LNCaP clone FGC (cell line): Measurements from ENCODE around the gene SMAD3.

Experiments used
- DNase-seq: peaks from one replicate; pipeline ENCODE4 v3.0.0-alpha.2; 2011; ENCODE audit warnings: low read depth
- H3K4me3 ChIP-seq: 2 replicates; pipeline ENCODE4 v1.5.1; 2011; ENCODE audit warnings: mild to moderate bottlenecking, low read depth, low read length, control low read depth
- CTCF ChIP-seq: IDR thresholded peaks from 2 replicates; pipeline ENCODE4 v1.5.1; 2012; ENCODE audit warnings: mild to moderate bottlenecking; ENCODE audit not compliant: control insufficient read depth, insufficient read depth; ENCODE audit errors: extremely low read depth

SMAD3 gene

GRCh38 chr15:67124911-67125588 lies 59.6 kb downstream of the SMAD3 start:
- no peak for TF ChIP-seq CTCF
- H3K4me3 ChIP-seq, result no peak overlapping the region
- no peak for DNase-seq

- TF ChIP-seq CTCF, result no peak
- no peak overlapping the region for H3K4me3 ChIP-seq
- no peak for DNase-seq
Observed at GRCh38 chr15:67125589-67126502, 60.4 kb downstream of the SMAD3 start.

- DNase-seq, result no peak
- TF ChIP-seq CTCF, result no peak
- no peak overlapping the region for H3K4me3 ChIP-seq
Observed at GRCh38 chr15:67126551-67127330, 61.3 kb downstream of the SMAD3 start.

DNA sequence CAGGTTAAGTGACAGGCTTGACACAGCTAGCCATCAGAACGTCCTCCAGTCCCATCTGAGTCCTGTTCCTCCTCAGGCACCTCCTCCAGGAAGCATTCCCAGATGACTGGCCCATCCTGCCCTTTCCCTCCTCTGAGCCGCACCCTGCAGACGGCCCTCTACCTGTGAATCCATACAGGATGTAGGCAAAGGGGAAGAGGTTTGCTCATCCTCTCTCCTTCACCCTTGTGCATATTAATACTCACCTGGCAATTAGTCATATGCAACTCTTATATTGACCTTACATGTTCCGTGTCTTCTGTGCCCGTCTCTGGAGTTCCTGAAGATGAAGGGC lies 61.9 kb downstream of the SMAD3 start:
- H3K4me3 ChIP-seq, result no peak overlapping the region
- no peak for DNase-seq
- no peak for TF ChIP-seq CTCF

- DNase-seq, result no peak
- no peak for TF ChIP-seq CTCF
- H3K4me3 ChIP-seq, result no peak overlapping the region
Observed at GRCh38 chr15:67127965-67128364, 62.6 kb downstream of the SMAD3 start.

DNA sequence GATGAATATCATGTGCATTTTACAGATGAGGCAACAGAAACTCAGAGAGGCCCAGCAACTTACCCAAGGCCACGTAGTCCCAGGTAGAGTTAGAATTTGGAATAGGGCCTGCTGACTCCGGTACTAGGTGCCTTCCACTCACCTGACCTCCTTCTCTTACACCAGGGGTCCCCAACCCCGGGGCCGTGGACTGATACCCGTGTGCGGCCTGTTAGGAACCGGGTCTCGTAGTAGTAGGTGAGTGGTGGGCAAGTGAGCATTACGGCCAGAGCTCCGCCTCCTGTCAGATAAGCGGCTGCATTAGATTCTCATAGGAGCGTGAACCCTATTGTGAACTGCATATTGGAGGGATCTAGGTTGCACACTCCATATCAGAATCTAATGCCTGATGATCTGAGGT lies 64.8 kb downstream of the SMAD3 start:
- H3K4me3 ChIP-seq, result no peak overlapping the region
- TF ChIP-seq CTCF, result no peak

More for the DNA sequence above, 64.8 kb downstream of the SMAD3 start:
- DNase-seq, result no peak
